ENCODE results near the gene ZNF451. TPM values are rescaled to one million over a fixed set of nuclear protein-coding genes. Genes with fewer than 3 reads are reported as not detected.
A peak's percentile ranks its signal among the peaks of the same experiment; 100 is the strongest.

Gene ZNF451
- total and polyA plus RNA-seq, 5 donors from 2014 or later = 28.2 to 148 (median 32.6) TPM

- ATAC-seq (ENCODE audit: low read depth in 2 of 2) (no peak), DNase-seq (no peak)
- Histone ChIP-seq H3K27ac (ENCODE audit: insufficient read depth, low read length, poor library complexity, severe bottlenecking) (no peak overlapping the region), H3K36me3 (ENCODE audit: control insufficient read depth, insufficient read depth, low read length) (no peaks in the 10 kb centered on the region), H3K9me3 (ENCODE audit: control insufficient read depth in 2 of 2, low read length in 2 of 2) (no peaks in the 10 kb centered on the region), H3K4me3 (ENCODE audit: low read depth, low read length) (no peak overlapping the region), H3K4me1 (ENCODE audit: control insufficient read depth, insufficient read depth, low read length, poor library complexity, severe bottlenecking) (no peaks in the 10 kb centered on the region), H3K27me3 (ENCODE audit: control insufficient read depth, insufficient read depth, low read length) (no peaks in the 10 kb centered on the region)
- no peaks in the 10 kb centered on the region for H3K36me3 Mint-ChIP-seq
- H3K27ac Mint-ChIP-seq = no peak overlapping the region
- H3K4me3 Mint-ChIP-seq = no peak overlapping the region
- H3K27me3 Mint-ChIP-seq = no peaks in the 10 kb centered on the region
- H3K4me1 Mint-ChIP-seq = peaks cover 0 to 7% (median 4%) of the 10 kb centered on the region in 4 donors
- peaks cover 0 to 4% (median 0%) of the 10 kb centered on the region in 7 donors for H3K9me3 Mint-ChIP-seq
Measured at GRCh38 chr6:57209030-57209429, 119.0 kb downstream of the ZNF451 start.

GRCh38 chr6:57210060-57210459 is 120.1 kb downstream of the ZNF451 start:
- Histone ChIP-seq H3K27me3 (ENCODE audit: control insufficient read depth, insufficient read depth, low read length) (no peaks in the 10 kb centered on the region), H3K27ac (ENCODE audit: insufficient read depth, low read length, poor library complexity, severe bottlenecking) (no peak overlapping the region), H3K4me3 (ENCODE audit: low read depth, low read length) (no peak overlapping the region), H3K36me3 (ENCODE audit: control insufficient read depth, insufficient read depth, low read length) (no peaks in the 10 kb centered on the region), H3K9me3 (ENCODE audit: control insufficient read depth in 2 of 2, low read length in 2 of 2) (no peaks in the 10 kb centered on the region), H3K4me1 (ENCODE audit: control insufficient read depth, insufficient read depth, low read length, poor library complexity, severe bottlenecking) (peaks cover 3% of the 10 kb centered on the region)
- ATAC-seq (ENCODE audit: low read depth in 2 of 2) (no peak), DNase-seq (no peak)
- peaks cover 0 to 16% (median 10%) of the 10 kb centered on the region in 4 donors for H3K4me1 Mint-ChIP-seq
- H3K36me3 Mint-ChIP-seq = peaks cover 3% of the 10 kb centered on the region
- no peak overlapping the region for H3K4me3 Mint-ChIP-seq
- no peak overlapping the region for H3K27ac Mint-ChIP-seq
- H3K9me3 Mint-ChIP-seq = peaks cover 0 to 4% (median 1%) of the 10 kb centered on the region in 7 donors
- peaks cover 4% of the 10 kb centered on the region for H3K27me3 Mint-ChIP-seq

- H3K36me3 ChIP-seq (ENCODE audit: control insufficient read depth, insufficient read depth, low read length) = no peaks in the 10 kb centered on the region
- Mint-ChIP-seq H3K4me1 (peaks cover 4 to 22% (median 12%) of the 10 kb centered on the region in 4 donors), H3K27ac (no peak overlapping the region), H3K27me3 (peaks cover 41% of the 10 kb centered on the region), H3K9me3 (peaks cover 0 to 5% (median 3%) of the 10 kb centered on the region in 7 donors), H3K4me3 (peak overlapping the region in 1 of 4 donors; percentile 3), H3K36me3 (peaks cover 4% of the 10 kb centered on the region)
- ATAC-seq (ENCODE audit: low read depth in 2 of 2) = no peak
- H3K4me1 ChIP-seq (ENCODE audit: control insufficient read depth, insufficient read depth, low read length, poor library complexity, severe bottlenecking) = peaks cover 3% of the 10 kb centered on the region
- no peak overlapping the region for H3K4me3 ChIP-seq (ENCODE audit: low read depth, low read length)
- no peak for DNase-seq
- peaks cover 6% of the 10 kb centered on the region for H3K27me3 ChIP-seq (ENCODE audit: control insufficient read depth, insufficient read depth, low read length)
- H3K9me3 ChIP-seq (ENCODE audit: control insufficient read depth in 2 of 2, low read length in 2 of 2) = peaks cover 3 to 7% of the 10 kb centered on the region in 2 experiments
- no peak overlapping the region for H3K27ac ChIP-seq (ENCODE audit: insufficient read depth, low read length, poor library complexity, severe bottlenecking)
Measured at GRCh38 chr6:57215260-57215659, 125.3 kb downstream of the ZNF451 start.

- no peak overlapping the region for H3K4me3 Mint-ChIP-seq
- H3K27me3 ChIP-seq (ENCODE audit: control insufficient read depth, insufficient read depth, low read length) = peaks cover 10% of the 10 kb centered on the region
- H3K36me3 ChIP-seq (ENCODE audit: control insufficient read depth, insufficient read depth, low read length) = no peaks in the 10 kb centered on the region
- H3K4me3 ChIP-seq (ENCODE audit: low read depth, low read length) = no peak overlapping the region
- H3K9me3 ChIP-seq (ENCODE audit: control insufficient read depth in 2 of 2, low read length in 2 of 2) = peaks cover 3 to 8% of the 10 kb centered on the region in 2 experiments
- H3K27me3 Mint-ChIP-seq = peaks cover 48% of the 10 kb centered on the region
- no peak overlapping the region for H3K27ac Mint-ChIP-seq
- peaks cover 0 to 5% (median 3%) of the 10 kb centered on the region in 7 donors for H3K9me3 Mint-ChIP-seq
- no peak overlapping the region for H3K27ac ChIP-seq (ENCODE audit: insufficient read depth, low read length, poor library complexity, severe bottlenecking)
- ATAC-seq (ENCODE audit: low read depth in 2 of 2) (no peak), DNase-seq (no peak)
- peaks cover 9 to 28% (median 15%) of the 10 kb centered on the region in 4 donors for H3K4me1 Mint-ChIP-seq
- peaks cover 4% of the 10 kb centered on the region for H3K36me3 Mint-ChIP-seq
- H3K4me1 ChIP-seq (ENCODE audit: control insufficient read depth, insufficient read depth, low read length, poor library complexity, severe bottlenecking) = peaks cover 7% of the 10 kb centered on the region
Measured at GRCh38 chr6:57216235-57217101, 126.5 kb downstream of the ZNF451 start.

GRCh38 chr6:57217270-57217669 is 127.3 kb downstream of the ZNF451 start:
- Histone ChIP-seq H3K9me3 (ENCODE audit: control insufficient read depth in 2 of 2, low read length in 2 of 2) (peaks cover 3 to 8% of the 10 kb centered on the region in 2 experiments), H3K4me3 (ENCODE audit: low read depth, low read length) (no peak overlapping the region), H3K27me3 (ENCODE audit: control insufficient read depth, insufficient read depth, low read length) (peaks cover 10% of the 10 kb centered on the region), H3K4me1 (ENCODE audit: control insufficient read depth, insufficient read depth, low read length, poor library complexity, severe bottlenecking) (peaks cover 11% of the 10 kb centered on the region), H3K27ac (ENCODE audit: insufficient read depth, low read length, poor library complexity, severe bottlenecking) (no peak overlapping the region), H3K36me3 (ENCODE audit: control insufficient read depth, insufficient read depth, low read length) (no peaks in the 10 kb centered on the region)
- peaks cover 4% of the 10 kb centered on the region for H3K36me3 Mint-ChIP-seq
- DNase-seq (no peak), ATAC-seq (ENCODE audit: low read depth in 2 of 2) (no peak)
- no peak overlapping the region for H3K27ac Mint-ChIP-seq
- H3K4me1 Mint-ChIP-seq = peaks cover 10 to 31% (median 15%) of the 10 kb centered on the region in 4 donors
- no peak overlapping the region for H3K4me3 Mint-ChIP-seq
- H3K9me3 Mint-ChIP-seq = peaks cover 0 to 6% (median 3%) of the 10 kb centered on the region in 7 donors
- peaks cover 53% of the 10 kb centered on the region for H3K27me3 Mint-ChIP-seq

Other genes with a start within 250 kb of the ZNF451 start
- gene BEND6, start 135.1 kb upstream of the ZNF451 start, total RNA-seq = not detected
- gene BEND6, start 135.1 kb upstream of the ZNF451 start, polyA plus RNA-seq = not detected
- 19.2 TPM for gene KIAA1586, start 43.5 kb upstream of the ZNF451 start, total RNA-seq
- gene KIAA1586, start 43.5 kb upstream of the ZNF451 start, polyA plus RNA-seq = 1 to 10 TPM; 7.4 to 9.4 (median 7.5) TPM
- gene BAG2, start 82.1 kb downstream of the ZNF451 start, total RNA-seq = 2.9 TPM
- 1 to 10 TPM; 2.1 to 3.7 (median 3.0) TPM for gene BAG2, start 82.1 kb downstream of the ZNF451 start, polyA plus RNA-seq
- 0.07 TPM for gene RAB23, start 132.1 kb downstream of the ZNF451 start, total RNA-seq
- under 1 TPM in 3 of 4 donors, not detected in 1; 0.08 to 0.56 (median 0.49) TPM for gene RAB23, start 132.1 kb downstream of the ZNF451 start, polyA plus RNA-seq
- gene PRIM2, start 227.4 kb downstream of the ZNF451 start, total RNA-seq = 19.5 TPM
- 10 to 100 TPM; 11.5 to 18.5 (median 14.0) TPM for gene PRIM2, start 227.4 kb downstream of the ZNF451 start, polyA plus RNA-seq